GM23248 (cell line): ENCODE measurements around the gene HIVEP3.

Source experiments
- EZH2 ChIP-seq: fragments of 200-600 bp; sonication (generic); IDR thresholded peaks from 2 replicates; pipeline ENCODE4 v1.6.1; 2018; ENCODE audit warnings: antibody characterized with exemption, mild to moderate bottlenecking; ENCODE audit not compliant: insufficient read depth, poor library complexity, severe bottlenecking
- EZH2phosphoT487 ChIP-seq: fragments of 200-600 bp; sonication (generic); IDR thresholded peaks from 2 replicates; pipeline ENCODE4 v1.6.1; 2018; ENCODE audit warnings: antibody characterized with exemption, moderate library complexity, mild to moderate bottlenecking, low read depth; ENCODE audit not compliant: insufficient read depth

DNA sequence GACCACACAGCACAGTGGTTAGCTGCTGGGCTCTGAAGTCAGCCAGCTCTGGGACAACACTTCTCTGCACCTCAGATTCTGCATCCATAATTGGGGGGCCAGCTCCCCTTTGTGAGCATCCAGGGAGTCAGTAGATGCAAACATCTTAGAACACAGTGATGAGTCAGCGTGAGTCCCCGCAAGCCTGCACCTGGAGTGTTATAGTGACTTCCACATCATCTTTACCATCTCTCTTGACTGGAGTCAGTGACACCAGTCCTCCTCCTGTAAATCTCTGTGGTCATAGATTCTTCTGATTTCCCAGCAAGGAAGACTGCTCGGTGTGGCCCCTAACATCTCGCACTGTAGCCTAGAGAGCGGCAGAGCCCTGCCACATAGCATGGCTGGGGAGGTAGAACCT is 420.3 kb downstream of the HIVEP3 start:
- TF ChIP-seq EZH2 (no peak), EZH2phosphoT487 (no peak)
